GM18858 (cell line): ENCODE measurements around the gene CDK5.

Source experiments
- ATAC-seq: cut with Tn5 transposase; IDR thresholded peaks from one replicate; pipeline ENCODE4 v1.9.1; 2021; ENCODE audit not compliant: unreplicated experiment

CDK5 gene

DNA sequence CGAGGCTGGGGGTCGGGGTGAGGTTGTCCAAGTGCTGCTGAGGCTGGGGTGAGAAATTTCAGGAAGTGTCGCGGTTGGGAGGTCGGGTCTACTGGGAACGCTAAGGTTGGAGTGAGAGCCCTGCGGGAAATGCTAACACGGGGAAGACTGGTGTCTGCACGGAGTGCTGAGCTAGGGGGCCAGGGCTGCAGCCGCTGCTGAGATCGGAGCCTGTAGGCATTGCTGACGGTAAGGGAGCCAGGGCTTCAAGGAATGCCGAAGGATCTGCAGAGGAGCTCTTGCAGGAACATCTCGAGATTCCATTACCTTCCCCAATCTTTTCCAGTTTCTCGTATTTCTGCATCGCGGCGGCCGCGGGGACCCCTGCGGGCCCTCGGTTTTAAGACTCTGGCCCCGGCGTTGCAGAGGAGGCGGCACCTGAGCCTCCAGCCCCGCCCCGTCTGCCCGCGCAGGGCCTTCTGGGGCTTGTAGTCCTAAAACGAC lies at the start of gene CDK5:
CDK5 (minus strand) TSS at position 392 of the 483 bp plus-strand sequence; CDS start at position 343, 49 bp downstream.
- ATAC-seq, result peak; percentile 11

DNA sequence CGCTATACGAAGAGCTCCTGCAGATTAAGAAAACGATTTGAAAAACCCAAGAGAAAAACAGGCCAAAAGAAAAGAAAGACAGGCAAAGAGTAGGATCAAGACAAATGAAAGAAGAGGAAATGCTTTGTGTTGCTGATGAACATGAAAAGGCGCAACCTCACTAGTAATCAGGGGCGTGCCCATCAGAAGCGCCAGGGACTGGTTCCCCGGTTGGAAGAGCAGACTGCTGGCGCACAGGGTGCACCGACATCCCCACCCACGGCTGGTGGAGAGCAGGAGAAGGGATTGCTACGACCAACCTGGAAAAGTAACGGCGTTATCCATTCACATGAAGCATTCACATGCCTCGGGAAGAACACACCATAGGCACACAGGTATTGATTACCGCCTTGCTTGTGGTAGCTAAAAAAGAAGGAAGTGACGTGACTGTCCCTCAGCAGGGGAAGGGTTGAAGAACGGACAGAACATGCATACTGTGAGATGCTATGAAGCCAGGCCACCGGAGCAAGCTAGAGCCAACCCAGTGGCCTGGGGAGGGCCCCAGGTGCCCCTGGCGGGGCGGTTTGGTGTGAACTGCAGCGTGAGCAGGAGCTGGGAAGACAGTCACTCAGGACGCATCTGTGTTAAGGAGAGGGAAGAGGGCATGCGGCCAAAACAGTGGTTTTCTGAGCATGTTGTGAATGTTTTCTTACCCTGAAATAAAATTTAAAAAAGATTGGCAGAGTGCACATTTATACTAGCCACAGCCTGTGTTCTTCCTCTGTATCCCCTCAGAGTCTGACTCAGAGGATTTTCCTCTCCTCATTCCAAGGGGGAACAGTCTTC lies 46.9 kb upstream of the CDK5 start:
- ATAC-seq, result no peak

DNA sequence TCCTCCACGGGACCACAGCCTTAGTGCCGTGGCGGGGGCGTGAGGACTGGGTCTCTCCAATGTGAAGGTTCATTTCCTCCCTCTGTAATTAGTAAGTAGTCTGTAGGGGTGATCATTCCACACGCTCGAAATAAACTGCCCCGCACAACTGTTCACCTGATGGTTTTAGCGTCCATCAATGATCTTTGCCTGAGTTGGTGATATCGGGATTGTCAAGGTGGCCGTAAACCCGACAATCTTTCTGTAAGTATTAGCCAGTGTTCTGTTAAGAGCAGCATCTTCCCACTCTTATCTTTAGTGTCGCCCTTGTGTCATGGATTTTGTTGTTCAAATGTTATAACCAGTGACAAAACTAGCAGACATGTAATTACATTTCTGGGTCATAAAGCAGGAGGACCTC lies 46.3 kb upstream of the CDK5 start:
- no peak for ATAC-seq

GRCh38 chr7:151102991-151103390 lies 45.3 kb upstream of the CDK5 start:
- ATAC-seq, result no peak

DNA sequence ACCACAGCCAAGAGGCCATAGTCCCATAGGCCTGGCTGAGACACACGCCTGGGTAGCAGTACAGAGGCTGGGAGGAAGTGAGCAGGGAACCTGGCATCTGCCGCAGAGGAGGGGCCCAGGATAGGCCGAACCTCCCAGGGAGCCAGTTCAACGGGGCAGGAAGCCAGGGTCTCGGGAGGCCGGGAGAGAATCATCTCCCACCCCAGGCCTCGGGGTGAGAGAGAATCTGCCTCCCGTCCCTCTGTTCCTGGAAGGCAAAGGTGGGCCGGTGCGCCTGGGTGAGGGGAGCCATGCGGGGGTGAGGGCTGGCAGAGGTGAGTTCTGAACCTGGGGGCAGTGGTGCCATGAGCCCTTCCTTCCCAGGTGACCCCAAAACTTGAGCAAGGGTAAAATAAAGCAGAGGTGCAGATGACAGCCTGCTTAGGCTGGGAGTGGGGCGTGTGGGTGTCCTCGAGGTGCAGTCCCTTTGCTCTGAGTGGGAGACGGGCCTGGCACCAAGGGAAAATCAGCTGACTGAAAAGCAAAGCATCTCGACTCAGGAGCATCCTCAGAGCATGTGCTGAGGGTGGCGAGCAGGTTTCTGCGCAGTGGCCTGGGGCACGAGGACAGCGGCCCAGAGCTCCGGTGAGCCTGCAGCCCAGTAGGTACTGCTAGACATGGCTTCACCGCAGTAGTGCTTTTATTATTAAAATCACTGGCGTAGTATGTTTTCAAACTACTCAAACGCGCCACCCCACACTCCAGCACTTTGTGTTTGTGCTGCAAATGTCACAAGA lies 44.1 kb upstream of the CDK5 start:
- ATAC-seq, result no peak

- no peak for ATAC-seq
Measured at GRCh38 chr7:151100921-151101320, 43.2 kb upstream of the CDK5 start.

GRCh38 chr7:151099486-151100211 lies 42.0 kb upstream of the CDK5 start:
- ATAC-seq, result no peak

GRCh38 chr7:151095828-151096475 lies 38.3 kb upstream of the CDK5 start:
- ATAC-seq, result no peak

DNA sequence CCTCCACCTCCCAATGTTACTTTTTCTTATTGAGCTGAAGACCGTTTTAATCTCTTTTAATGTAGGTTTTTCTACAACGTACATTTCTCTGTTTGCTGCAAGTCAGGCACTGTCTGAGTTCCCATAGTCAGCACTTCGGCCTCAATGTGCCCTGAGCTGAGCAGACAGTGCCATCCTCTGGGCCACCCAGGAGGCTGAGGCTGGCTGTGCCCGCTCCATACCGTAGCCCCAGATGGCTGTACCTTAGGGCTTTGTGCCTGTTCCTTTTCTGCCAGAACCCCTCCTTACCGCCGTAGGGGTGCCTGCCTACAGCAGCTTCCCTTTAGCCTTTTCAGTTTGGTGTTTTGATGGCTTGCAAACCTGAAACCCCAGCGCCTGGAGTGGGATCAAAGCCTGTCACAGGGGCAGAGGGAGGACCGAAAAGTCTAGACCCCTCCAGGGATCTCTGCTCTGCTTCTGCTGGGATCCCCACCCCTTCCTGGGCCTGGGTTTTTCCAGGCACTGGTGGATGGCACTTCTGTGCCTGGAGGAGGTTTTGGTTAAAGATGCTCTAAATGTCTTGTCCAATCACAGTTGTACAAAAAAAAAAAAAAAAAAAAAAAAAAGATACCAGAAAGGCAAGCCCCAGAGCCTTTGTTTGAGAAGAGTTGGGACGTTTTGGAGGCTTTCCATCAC lies 37.6 kb upstream of the CDK5 start:
- ATAC-seq, result no peak

DNA sequence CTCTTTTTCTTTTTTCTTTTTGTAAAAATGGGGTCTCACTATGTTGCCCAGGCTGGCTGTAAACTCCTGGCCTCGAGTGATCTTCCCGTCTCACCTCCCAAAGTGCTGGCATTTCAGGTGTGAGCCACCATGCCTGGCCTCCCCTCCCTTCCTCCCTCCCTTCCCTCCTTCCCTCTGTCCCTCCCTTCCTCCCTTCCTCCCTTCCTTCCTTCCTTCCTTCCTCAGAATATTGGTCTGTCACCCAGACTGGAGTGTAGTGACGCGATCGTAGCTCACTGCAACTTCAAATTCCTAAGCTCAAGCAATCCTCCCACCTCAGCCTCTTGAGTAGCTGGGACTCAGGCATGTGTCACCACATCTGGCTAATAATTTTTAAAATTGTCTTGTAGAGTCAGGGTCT lies 37.0 kb upstream of the CDK5 start:
- no peak for ATAC-seq

- ATAC-seq, result no peak
Measured at GRCh38 chr7:151093748-151094147, 36.1 kb upstream of the CDK5 start.

DNA sequence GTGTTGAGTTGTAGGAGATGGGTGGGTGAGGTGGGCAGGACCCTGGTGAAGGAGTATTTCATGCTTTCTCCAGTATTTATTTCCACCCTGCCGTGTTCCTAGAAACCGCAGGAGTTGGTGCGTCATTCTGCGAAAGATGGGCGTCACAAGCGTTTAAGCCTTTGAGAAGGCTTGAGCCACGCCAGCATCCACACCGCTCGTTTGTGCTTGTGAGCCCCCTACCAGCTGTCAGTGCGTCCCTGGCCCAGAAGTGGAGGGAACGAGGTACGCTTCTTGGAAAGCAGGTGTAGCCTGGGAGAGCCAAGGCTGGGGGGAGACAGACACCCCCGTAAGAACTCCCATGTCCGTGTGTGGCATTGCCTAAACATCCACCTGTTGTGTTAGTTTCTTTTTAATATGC lies 34.3 kb upstream of the CDK5 start:
- ATAC-seq, result no peak

GRCh38 chr7:151091431-151091830 lies 33.7 kb upstream of the CDK5 start:
- no peak for ATAC-seq

DNA sequence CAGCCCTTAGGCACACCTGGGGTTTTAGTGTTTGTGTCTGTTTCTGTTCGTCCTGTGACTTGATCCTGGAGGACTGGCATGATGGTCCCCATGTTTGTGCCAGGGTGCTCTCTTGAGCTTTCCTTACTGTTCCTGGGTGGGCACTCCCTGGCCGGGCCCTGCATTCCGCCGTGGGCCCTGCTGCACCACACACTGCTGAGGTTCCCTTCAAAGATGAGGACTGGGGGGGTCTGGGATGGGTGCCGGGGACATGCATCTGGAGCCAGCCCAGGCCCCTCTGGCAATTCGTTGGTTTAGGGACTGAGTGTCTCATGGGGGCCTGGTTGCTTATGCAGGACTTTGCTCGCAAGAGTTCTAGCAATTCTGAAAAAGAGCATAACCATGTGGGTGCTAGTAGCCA lies 33.3 kb upstream of the CDK5 start:
- no peak for ATAC-seq

- ATAC-seq, result no peak
Measured at GRCh38 chr7:151089893-151090730, 32.4 kb upstream of the CDK5 start.

DNA sequence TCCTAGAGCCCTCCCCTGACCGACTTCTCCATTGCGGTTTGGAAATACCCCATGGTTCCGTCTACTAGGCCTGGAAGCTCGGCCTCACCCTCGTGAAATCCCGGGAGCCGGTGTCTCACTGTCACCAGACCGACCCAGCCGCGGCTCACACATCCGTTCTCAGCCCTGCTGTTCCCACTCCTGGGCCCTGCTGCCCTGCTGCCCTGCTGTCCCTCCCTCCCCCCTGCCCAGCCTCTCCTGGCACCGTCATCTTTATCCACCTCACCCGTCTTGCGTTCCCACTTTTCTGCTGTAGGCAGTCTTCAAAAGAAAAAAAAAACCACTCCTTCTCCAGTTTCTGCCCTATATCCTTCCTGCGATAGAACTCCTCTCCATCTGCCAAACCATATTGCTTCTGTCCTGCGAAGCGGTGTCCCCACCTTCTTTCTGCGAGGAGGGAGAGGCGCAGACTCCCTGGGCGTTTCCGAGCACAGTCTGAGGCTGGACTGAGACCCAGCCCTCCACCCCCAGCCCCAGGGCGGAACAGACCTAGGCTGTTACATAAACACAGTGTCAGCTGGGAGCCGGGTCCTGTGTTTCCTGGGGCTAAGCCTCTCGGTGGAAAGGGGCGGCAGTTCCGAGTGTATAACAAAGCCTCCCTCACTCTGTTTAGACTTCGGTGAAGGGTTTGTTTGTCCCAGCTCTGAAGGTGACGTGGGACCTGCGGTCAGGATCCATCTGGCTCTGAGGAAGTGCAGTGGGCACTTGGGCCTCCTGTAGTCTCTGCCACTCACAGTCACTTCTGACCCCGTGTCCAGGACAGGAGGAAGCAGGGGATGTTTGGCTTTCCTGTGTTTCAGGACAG lies 31.4 kb upstream of the CDK5 start:
- no peak for ATAC-seq

- ATAC-seq, result no peak
Measured at GRCh38 chr7:151088019-151088855, 30.5 kb upstream of the CDK5 start.
